Spleen (tissue), 11 donors: ENCODE measurements around the gene WNK1. TPM values are rescaled to one million over a fixed set of nuclear protein-coding genes. Genes with fewer than 3 reads are reported as not detected.

ENCODE experiments used
- DNase-seq: peaks from one replicate; pipeline ENCODE4 v3.0.0-alpha.2; 2020
- H3K27ac ChIP-seq, 8 donors: fragments of 200-600 bp; sonication (generic) in 7 of 8; 1 replicate in 4 of 8; 2 replicates in 4 of 8; pipeline versions ENCODE4 v1.5.0 to v1.8.0; 2016 to 2021; ENCODE audit warnings: inconsistent platforms in 4 of 8, mild to moderate bottlenecking in 4 of 8, moderate library complexity in 1 of 8
- H3K27me3 ChIP-seq, 7 donors: fragments of 200-600 bp; sonication (generic) in 6 of 7; replicated peaks in 1 of 7; 1 replicate in 4 of 7; 2 replicates in 3 of 7; pipeline versions ENCODE4 v1.5.0 to v1.8.0; 2016 to 2021; ENCODE audit warnings: inconsistent platforms in 3 of 7, mild to moderate bottlenecking in 1 of 7
- H3K36me3 ChIP-seq, 6 donors: fragments of 200-600 bp; sonication (generic) in 5 of 6; 1 replicate in 4 of 6; 2 replicates in 2 of 6; pipeline versions ENCODE4 v1.5.0 to v1.8.0; 2016 to 2021; ENCODE audit warnings: inconsistent platforms in 2 of 6
- H3K4me1 ChIP-seq, 6 donors: fragments of 200-600 bp; sonication (generic) in 5 of 6; 1 replicate in 3 of 6; 2 replicates in 3 of 6; pipeline versions ENCODE4 v1.5.0 to v1.8.0; 2016 to 2021; ENCODE audit warnings: inconsistent platforms in 3 of 6
- H3K4me3 ChIP-seq, 8 donors: fragments of 200-600 bp; sonication (generic) in 7 of 8; 1 replicate in 4 of 8; 2 replicates in 4 of 8; pipeline versions ENCODE4 v1.5.0 to v1.8.0; 2016 to 2021; ENCODE audit warnings: inconsistent platforms in 4 of 8, mild to moderate bottlenecking in 4 of 8, moderate library complexity in 2 of 8
- H3K9me3 ChIP-seq, 8 donors: fragments of 200-600 bp; sonication (generic) in 7 of 8; 1 replicate in 4 of 8; 2 replicates in 4 of 8; pipeline versions ENCODE4 v1.5.0 to v1.8.0; 2016 to 2021; ENCODE audit warnings: inconsistent platforms in 4 of 8
- CTCF ChIP-seq, 11 experiments: fragments of 200-600 bp in 7 of 11; fragments of 450-650 bp in 4 of 11; sonication (generic) in 4 of 11; IDR thresholded peaks in 8 of 11; conservative IDR thresholded peaks in 3 of 11; 1 replicate in 7 of 11; 2 replicates in 4 of 11; pipeline versions ENCODE4 v1.4.0 to v1.8.0; 2016 to 2021; ENCODE audit warnings: antibody characterized with exemption in 11 of 11, inconsistent platforms in 4 of 11, mild to moderate bottlenecking in 1 of 11
- POLR2A ChIP-seq, 3 donors: fragments of 450-650 bp; IDR thresholded peaks; one replicate each; pipeline ENCODE4 v1.5.1; 2017; ENCODE audit warnings: antibody characterized with exemption in 3 of 3, mild to moderate bottlenecking in 1 of 3
- POLR2AphosphoS5 ChIP-seq, 3 donors: sonication (generic); formaldehyde crosslinking; IDR thresholded peaks; one replicate each; pipeline ENCODE4 v1.5.1; 2017; ENCODE audit warnings: antibody characterized with exemption in 3 of 3
- WGBS, 5 donors: extraction: QIAGEN DNeasy Blood & Tissue Kit in 3 of 5; methylation state at CpG; one replicate each; pipeline versions ENCODE4 v1.1.5 to v1.1.7; 2013 to 2018; 5-methylcytosine and 5-hydroxymethylcytosine counted together
- intact Hi-C: fragments of 100-400 bp; cut with DNase I; formaldehyde crosslinking; loops from one replicate; pipeline ENCODE4 v1.15.0; 2023; ENCODE audit warnings: low total_unique reads
- polyA plus RNA-seq, 3 donors: library from polyadenylated mRNA; stranded (reverse); fragments of 200-250 nt; gene quantifications; one replicate each; pipeline ENCODE4 v1.2.1, GENCODE V29; 2013
- total RNA-seq, 7 donors: library from RNA; depleted of rRNA in 3 of 7; stranded (reverse); fragments of >200 nt in 3 of 7; fragmentation: NEBNext Ultra II Directional in 4 of 7; extraction: Animal tissue kit (Norgen Biotek cat#: 25700) in 4 of 7; gene quantifications; one replicate each; pipeline versions ENCODE4 v1.1.0 to v1.2.1, GENCODE V29; 2016 to 2021
- donor health status: healthy with polysubstance abuse.
- donor health status: DM: no; HTN: no; CAD: no; lungs with moderate emphysema.
- donor health status: DM: no; HTN: no; CAD: no.
- donor health status: Bipolar disorder and iron deficiency.
- donor health status: healthy.
- donor health status: DM: no; HTN: no; CAD: no.
- donor health status: DM: yes; HTN: yes; CAD: no.

WNK1 gene
- total and polyA plus RNA-seq, 10 donors: 8.8 to 261 (median 202) TPM

GRCh38 chr12:904010-904414, 151.6 kb downstream of the WNK1 start:
- 67 to 73% (median 71%) methylated on average over 5 of the region's 5 CpGs for WGBS, 5 donors
- intact Hi-C loops: no loop called here
- no peak overlapping the region for H3K4me3 ChIP-seq
- no peaks in the 10 kb centered on the region for H3K9me3 ChIP-seq
- no peak for DNase-seq
- H3K27me3 ChIP-seq: no peaks in the 10 kb centered on the region
- peaks cover 0 to 40% (median 18%) of the 10 kb centered on the region in 6 donors for H3K4me1 ChIP-seq
- TF ChIP-seq POLR2A (IDR thresholded peaks at IDR 0.05) (no peak), POLR2AphosphoS5 (IDR thresholded peaks at IDR 0.05) (no peak), CTCF (IDR thresholded peaks at IDR 0.05 in 8 of 11, conservative IDR thresholded peaks at IDR 0.05 in 3 of 11) (no peak)
- H3K36me3 ChIP-seq: peaks cover 8 to 100% (median 93%) of the 10 kb centered on the region in 6 donors
- H3K27ac ChIP-seq: peak overlapping the region in 2 of 8 donors; percentile 5 to 28

- peak overlapping the region in 3 of 8 donors; percentile 15 to 41 (median 29) for H3K27ac ChIP-seq
- H3K9me3 ChIP-seq: no peaks in the 10 kb centered on the region
- peaks cover 8 to 100% (median 92%) of the 10 kb centered on the region in 6 donors for H3K36me3 ChIP-seq
- H3K27me3 ChIP-seq: no peaks in the 10 kb centered on the region
- TF ChIP-seq POLR2A (IDR thresholded peaks at IDR 0.05) (no peak), CTCF (IDR thresholded peaks at IDR 0.05 in 8 of 11, conservative IDR thresholded peaks at IDR 0.05 in 3 of 11) (no peak), POLR2AphosphoS5 (IDR thresholded peaks at IDR 0.05) (peak in 2 of 3 donors; percentile 11 to 41)
- intact Hi-C loops: no loop called here
- WGBS, 5 donors: 63 to 77% (median 72%) methylated on average over 9 of the region's 9 CpGs
- H3K4me1 ChIP-seq: peaks cover 0 to 43% (median 18%) of the 10 kb centered on the region in 6 donors
- no peak overlapping the region for H3K4me3 ChIP-seq
- no peak for DNase-seq
Measured at GRCh38 chr12:905261-906031, 153.1 kb downstream of the WNK1 start.

- H3K27ac ChIP-seq: peak overlapping the region in 3 of 8 donors; percentile 15 to 41 (median 29)
- WGBS, 5 donors: 59 to 81% (median 73%) methylated on average over 10 of the region's 10 CpGs
- H3K4me3 ChIP-seq: no peak overlapping the region
- peaks cover 0 to 49% (median 21%) of the 10 kb centered on the region in 6 donors for H3K4me1 ChIP-seq
- H3K27me3 ChIP-seq: no peaks in the 10 kb centered on the region
- TF ChIP-seq POLR2AphosphoS5 (IDR thresholded peaks at IDR 0.05) (no peak), POLR2A (IDR thresholded peaks at IDR 0.05) (no peak), CTCF (IDR thresholded peaks at IDR 0.05 in 8 of 11, conservative IDR thresholded peaks at IDR 0.05 in 3 of 11) (no peak)
- H3K9me3 ChIP-seq: no peaks in the 10 kb centered on the region
- no peak for DNase-seq
- peaks cover 8 to 100% (median 88%) of the 10 kb centered on the region in 6 donors for H3K36me3 ChIP-seq
- intact Hi-C loops: no loop called here
Measured at GRCh38 chr12:906062-906585, 153.7 kb downstream of the WNK1 start.
